ENCODE results near the gene DNAH12.

Gene DNAH12

DNA sequence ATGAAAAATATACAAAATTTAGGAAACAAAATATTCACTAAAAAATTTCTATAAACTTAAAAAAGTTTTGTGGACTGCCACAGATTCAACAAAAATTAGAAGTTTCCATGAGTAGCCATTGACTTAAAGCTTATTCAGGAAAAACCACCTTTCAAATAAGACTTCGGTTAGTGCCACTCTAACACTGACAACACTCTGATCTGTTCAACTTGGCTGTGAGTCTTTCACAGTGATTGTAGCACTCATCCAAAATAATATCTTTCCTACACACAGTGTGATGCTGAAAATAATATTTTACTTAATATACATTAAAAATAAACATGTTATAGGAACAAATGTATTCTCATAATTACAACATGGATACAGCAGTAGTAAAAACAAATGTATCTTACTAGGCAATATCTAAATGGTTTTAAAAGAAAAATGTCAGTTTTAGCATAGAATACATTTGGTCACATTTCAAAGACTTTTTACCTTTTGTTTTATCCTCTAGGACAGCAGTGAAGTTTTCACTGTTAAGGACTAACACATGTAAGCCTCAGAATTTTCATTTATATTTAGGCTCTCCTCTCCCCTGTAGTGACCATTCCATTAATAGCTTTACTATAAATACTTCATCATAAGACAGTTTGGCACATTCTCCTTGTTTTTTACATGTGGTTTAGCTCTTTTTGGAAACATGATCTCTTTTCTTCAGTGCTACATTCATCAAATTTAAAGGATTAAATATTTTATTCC is 251.8 kb downstream of the DNAH12 start, which contains the start of gene ASB14:
ASB14 (minus strand) TSS at position 527 of the 738 bp plus-strand sequence. CDS start 652 bp downstream, outside the sequence.
- H3K27ac ChIP-seq = no peak within 1 kb of the TSS
- TF ChIP-seq ZFX (IDR thresholded peaks at IDR 0.05; ENCODE audit: borderline replicate concordance) = no peak
- TF ChIP-seq, protein P1, sequence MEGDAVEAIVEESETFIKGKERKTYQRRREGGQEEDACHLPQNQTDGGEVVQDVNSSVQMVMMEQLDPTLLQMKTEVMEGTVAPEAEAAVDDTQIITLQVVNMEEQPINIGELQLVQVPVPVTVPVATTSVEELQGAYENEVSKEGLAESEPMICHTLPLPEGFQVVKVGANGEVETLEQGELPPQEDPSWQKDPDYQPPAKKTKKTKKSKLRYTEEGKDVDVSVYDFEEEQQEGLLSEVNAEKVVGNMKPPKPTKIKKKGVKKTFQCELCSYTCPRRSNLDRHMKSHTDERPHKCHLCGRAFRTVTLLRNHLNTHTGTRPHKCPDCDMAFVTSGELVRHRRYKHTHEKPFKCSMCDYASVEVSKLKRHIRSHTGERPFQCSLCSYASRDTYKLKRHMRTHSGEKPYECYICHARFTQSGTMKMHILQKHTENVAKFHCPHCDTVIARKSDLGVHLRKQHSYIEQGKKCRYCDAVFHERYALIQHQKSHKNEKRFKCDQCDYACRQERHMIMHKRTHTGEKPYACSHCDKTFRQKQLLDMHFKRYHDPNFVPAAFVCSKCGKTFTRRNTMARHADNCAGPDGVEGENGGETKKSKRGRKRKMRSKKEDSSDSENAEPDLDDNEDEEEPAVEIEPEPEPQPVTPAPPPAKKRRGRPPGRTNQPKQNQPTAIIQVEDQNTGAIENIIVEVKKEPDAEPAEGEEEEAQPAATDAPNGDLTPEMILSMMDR (IDR thresholded peaks at IDR 0.05) = no peak

DNA sequence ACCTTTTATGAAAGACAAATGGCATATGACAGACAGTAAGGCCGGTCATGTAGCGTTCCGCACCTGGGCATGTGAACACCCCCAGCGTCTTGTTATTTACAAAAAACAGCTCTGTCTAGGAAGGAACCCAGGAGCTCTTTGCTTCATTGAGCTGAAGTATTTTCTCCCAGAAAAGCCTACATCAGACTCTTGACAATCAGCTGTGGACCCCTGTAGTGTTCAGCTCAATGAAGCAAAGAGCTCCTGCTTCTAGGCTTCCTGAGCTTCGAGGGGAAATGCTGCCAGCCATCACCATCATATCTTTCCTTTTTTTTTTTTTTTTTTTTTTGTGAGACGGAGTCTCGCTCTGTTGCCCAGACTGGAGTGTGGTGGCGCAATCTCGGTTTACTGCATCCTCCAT is 255.7 kb downstream of the DNAH12 start:
- TF ChIP-seq, protein P1 (IDR thresholded peaks at IDR 0.05) = no peak
- TF ChIP-seq ZFX (IDR thresholded peaks at IDR 0.05; ENCODE audit: borderline replicate concordance) = no peak

DNA sequence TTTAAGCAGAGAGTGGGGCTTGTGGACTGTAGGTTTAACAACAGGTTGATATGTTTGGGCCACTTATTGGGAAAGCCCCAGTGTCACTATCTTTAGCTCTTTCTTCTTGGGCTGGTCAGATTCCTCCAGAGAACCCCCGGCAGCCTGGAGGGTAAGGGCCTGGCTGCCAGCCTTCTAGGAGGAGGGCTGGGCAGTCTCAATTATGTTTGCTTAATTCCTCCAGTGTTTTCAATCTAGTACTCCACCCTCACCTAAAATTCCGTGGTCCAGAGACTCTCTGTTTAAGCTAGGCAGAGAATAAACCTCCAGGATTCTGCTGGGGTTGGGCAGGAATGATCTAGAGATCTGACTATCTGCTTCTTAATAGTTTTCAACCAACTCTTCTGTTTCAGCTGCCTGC is 256.9 kb downstream of the DNAH12 start:
- H3K27ac ChIP-seq = no peak overlapping the region
- TF ChIP-seq ZFX (IDR thresholded peaks at IDR 0.05; ENCODE audit: borderline replicate concordance) = no peak
- TF ChIP-seq, protein P1 (IDR thresholded peaks at IDR 0.05) = no peak

More for the DNA sequence above, 255.7 kb downstream of the DNAH12 start:
- no peak overlapping the region for H3K27ac ChIP-seq

DNA sequence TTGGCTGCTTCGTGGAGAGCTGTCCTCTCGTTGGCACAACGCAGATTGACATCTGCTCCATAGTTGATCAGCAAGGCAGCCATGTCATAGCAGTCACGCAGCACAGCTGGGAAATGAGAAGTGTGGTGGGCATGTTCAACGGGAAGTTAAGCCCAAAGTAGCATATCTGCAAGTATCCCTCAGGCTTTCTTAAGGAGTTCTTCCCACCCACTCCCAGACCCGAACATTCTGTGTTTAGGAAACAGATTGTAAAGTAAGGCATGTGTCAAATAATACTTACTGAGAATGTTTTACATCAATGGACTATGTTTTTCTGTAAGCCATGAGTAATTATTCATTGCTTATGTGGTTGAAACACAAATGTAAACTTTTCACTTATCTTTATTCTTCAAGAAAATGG is 260.8 kb downstream of the DNAH12 start:
- H3K27ac ChIP-seq = no peak overlapping the region
- TF ChIP-seq, protein P1 (IDR thresholded peaks at IDR 0.05) = no peak
- no peak for TF ChIP-seq ZFX (IDR thresholded peaks at IDR 0.05; ENCODE audit: borderline replicate concordance)

DNA sequence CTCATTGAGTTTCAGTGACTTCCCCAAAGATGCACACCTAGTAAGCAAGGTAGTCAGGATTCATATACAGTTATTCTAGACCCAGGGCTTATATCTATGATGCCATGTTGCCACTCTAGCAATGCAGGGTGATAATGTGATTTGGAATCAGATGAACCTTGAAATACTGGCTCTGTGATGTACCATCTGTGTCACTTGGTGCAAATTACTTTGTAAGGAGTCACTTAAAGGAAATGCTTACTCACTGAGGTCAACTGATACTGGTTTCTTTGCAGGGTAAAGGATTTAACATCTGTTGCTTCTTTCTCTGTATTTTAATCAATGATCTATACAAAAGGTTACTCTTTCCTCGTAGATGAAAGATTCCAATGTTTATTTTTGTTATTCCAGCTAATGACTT is 262.4 kb downstream of the DNAH12 start:
- TF ChIP-seq, protein P1 (IDR thresholded peaks at IDR 0.05) = no peak
- no peak for TF ChIP-seq ZFX (IDR thresholded peaks at IDR 0.05; ENCODE audit: borderline replicate concordance)

DNA sequence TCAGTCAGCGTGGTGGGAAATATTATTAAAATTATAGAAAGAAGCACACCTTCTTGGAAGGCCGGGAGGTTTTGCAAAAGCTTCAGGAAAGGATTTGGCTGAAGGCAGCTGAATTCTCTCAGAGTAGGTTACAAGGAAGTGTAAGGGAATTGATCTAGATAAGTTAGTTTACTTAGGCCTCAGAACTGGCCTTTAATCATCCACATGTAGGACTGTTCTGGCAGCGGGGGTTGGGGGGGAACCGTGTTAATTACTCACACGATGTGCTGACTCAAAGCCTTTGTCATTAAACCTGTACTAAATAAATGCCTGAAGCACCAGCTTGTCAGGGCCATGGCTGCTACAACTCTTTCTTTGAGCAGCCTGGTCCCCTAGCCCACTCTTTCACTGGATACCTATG is 264.5 kb downstream of the DNAH12 start:
- no peak for TF ChIP-seq ZFX (IDR thresholded peaks at IDR 0.05; ENCODE audit: borderline replicate concordance)
- TF ChIP-seq, protein P1 (IDR thresholded peaks at IDR 0.05) = no peak
- H3K27ac ChIP-seq = no peak overlapping the region

More for the DNA sequence above, 262.4 kb downstream of the DNAH12 start:
- no peak overlapping the region for H3K27ac ChIP-seq

DNA sequence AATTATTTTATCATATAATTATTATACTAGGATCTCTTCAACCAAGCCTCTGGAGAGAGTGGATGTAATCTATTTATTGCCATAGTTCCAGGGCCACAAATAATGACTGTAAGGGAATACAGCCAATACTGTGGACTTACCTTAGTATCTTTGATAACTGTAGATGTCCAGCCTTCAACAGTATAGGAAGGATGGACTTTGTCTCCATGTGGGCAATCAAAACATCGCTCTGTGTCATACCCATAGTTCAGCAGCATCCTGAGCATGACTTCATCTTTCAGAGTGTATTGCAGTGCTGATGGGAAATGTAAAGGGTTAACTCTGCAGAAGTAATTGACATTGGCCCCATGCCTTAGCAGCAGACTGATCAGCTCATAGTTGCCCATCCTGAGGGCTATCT is 265.9 kb downstream of the DNAH12 start:
- no peak for TF ChIP-seq ZFX (IDR thresholded peaks at IDR 0.05; ENCODE audit: borderline replicate concordance)
- TF ChIP-seq, protein P1 (IDR thresholded peaks at IDR 0.05) = no peak
- H3K27ac ChIP-seq = no peak overlapping the region

All from 22Rv1 (cell line).